ENCODE measurements around the gene GAST. TPM values are rescaled to one million over a fixed set of nuclear protein-coding genes. Genes with fewer than 3 reads are reported as not detected.

The GAST gene
- total RNA-seq, 1 experiment from 2014 or later, result not detected

DNA sequence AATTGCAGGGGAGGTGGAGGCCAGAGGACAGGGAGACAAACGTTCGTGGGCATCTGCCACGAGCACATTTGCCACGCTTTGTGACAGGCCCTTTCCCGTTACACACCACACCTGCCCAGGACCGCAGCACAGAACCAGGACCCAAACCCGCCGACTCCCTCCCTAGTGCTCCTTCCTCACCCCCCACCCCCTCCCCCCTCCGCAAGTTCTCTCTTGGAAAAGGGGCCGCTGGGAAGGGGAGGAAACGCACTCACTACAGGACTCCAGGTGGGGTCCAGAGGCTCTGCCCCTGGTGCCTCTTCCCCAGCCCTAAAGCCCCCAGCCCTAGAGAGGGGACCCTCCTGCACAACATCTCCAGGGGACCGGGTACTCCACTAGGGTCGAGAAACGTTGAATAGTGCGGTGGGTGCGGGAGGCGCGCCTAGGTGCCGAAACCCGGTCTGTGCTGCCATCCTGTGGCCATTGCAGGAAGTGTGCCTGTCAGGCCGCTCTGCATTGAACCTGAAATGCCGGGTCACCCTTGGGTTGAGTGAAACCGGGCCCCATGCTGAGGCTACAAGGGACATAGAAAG, 45.3 kb upstream of the GAST start:
- no peak overlapping the region for H3K23ac ChIP-seq (ENCODE audit: insufficient read length, low read depth, low read length)
- H2BK12ac ChIP-seq (ENCODE audit: insufficient read length, low read depth, low read length), result no peak overlapping the region
- no peak overlapping the region; a peak in 1 of 7 replicates for H3K27ac Mint-ChIP-seq
- H3K56ac ChIP-seq (ENCODE audit: insufficient read length, low read depth, low read length), result no peak overlapping the region
- no peaks in the 10 kb centered on the region; the same call in 1 of the 2 replicates for H3K4me1 ChIP-seq (ENCODE audit: insufficient read depth, low read length)
- no CpG with 5 or more reads among the region's 23 CpGs for WGBS (ENCODE audit: extremely low coverage, insufficient read length, low lambda C conversion rate)
- no peak overlapping the region for H3K4ac ChIP-seq (ENCODE audit: low read depth, low read length)
- H4K20me1 ChIP-seq (ENCODE audit: control insufficient read depth, insufficient read depth, insufficient read length), result no peaks in the 10 kb centered on the region
- H3T11ph ChIP-seq (ENCODE audit: low read length), result no peak overlapping the region
- peaks cover 11% of the 10 kb centered on the region for H3K23me2 ChIP-seq (ENCODE audit: insufficient read length, low read depth, low read length, poor library complexity, severe bottlenecking)
- no peak overlapping the region for H4K5ac ChIP-seq (ENCODE audit: insufficient read length, low read depth, low read length)
- no peaks in the 10 kb centered on the region for H3K79me2 ChIP-seq (ENCODE audit: insufficient read depth, low read length)
- no peaks in the 10 kb centered on the region for H3K79me1 ChIP-seq (ENCODE audit: insufficient read depth, low read depth, low read length, poor library complexity, severe bottlenecking)
- peak overlapping the region; percentile 44 for H3K18ac ChIP-seq (ENCODE audit: insufficient read length, low read depth, low read length)
- H2AFZ ChIP-seq (ENCODE audit: low read length), result no peak overlapping the region
- H2BK15ac ChIP-seq (ENCODE audit: low read depth, low read length), result no peak overlapping the region
- TF ChIP-seq, protein P1, sequence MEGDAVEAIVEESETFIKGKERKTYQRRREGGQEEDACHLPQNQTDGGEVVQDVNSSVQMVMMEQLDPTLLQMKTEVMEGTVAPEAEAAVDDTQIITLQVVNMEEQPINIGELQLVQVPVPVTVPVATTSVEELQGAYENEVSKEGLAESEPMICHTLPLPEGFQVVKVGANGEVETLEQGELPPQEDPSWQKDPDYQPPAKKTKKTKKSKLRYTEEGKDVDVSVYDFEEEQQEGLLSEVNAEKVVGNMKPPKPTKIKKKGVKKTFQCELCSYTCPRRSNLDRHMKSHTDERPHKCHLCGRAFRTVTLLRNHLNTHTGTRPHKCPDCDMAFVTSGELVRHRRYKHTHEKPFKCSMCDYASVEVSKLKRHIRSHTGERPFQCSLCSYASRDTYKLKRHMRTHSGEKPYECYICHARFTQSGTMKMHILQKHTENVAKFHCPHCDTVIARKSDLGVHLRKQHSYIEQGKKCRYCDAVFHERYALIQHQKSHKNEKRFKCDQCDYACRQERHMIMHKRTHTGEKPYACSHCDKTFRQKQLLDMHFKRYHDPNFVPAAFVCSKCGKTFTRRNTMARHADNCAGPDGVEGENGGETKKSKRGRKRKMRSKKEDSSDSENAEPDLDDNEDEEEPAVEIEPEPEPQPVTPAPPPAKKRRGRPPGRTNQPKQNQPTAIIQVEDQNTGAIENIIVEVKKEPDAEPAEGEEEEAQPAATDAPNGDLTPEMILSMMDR (conservative IDR thresholded peaks at IDR 0.05), result peak; percentile 94
- peaks cover 3% of the 10 kb centered on the region; the same call in 1 of the 2 replicates for H3K27me3 ChIP-seq (ENCODE audit: insufficient read depth, low read length)
- peaks cover 39% of the 10 kb centered on the region for H3K27me3 Mint-ChIP-seq (ENCODE audit: low read depth)
- H3K14ac ChIP-seq (ENCODE audit: insufficient read depth, low read length), result 0 out of 2 replicates have a peak overlapping the region, but pooled peaks have one; percentile 52
- H3K4me3 Mint-ChIP-seq, result peak overlapping the region; percentile 73
- H3K4me2 ChIP-seq (ENCODE audit: insufficient read depth, insufficient read length, low read length), result peak overlapping the region; percentile 29
- H2BK5ac ChIP-seq (ENCODE audit: insufficient read length, low read length), result no peak overlapping the region
- H2AK5ac ChIP-seq (ENCODE audit: insufficient read length, low read length), result no peak overlapping the region
- peaks cover 16 to 17% of the 10 kb centered on the region in 2 experiments for H3K4me1 Mint-ChIP-seq
- no peak overlapping the region for H2BK20ac ChIP-seq (ENCODE audit: low read depth, low read length, poor library complexity, severe bottlenecking)
- H3K9me3 Mint-ChIP-seq, result no peaks in the 10 kb centered on the region
- no peak overlapping the region for H2BK120ac ChIP-seq (ENCODE audit: low read depth, low read length, poor library complexity, severe bottlenecking)
- no peak overlapping the region for H3K9ac ChIP-seq (ENCODE audit: extremely low read depth, insufficient read length, low read length)
- H3K9me3 ChIP-seq (ENCODE audit: control insufficient read depth, low read depth, low read length), result no peaks in the 10 kb centered on the region
- no peak overlapping the region for H4K91ac ChIP-seq (ENCODE audit: insufficient read length, low read depth, low read length)
- H4K8ac ChIP-seq (replicated peaks; ENCODE audit: insufficient read length, low read depth, low read length), result no peak overlapping the region
- H3K36me3 Mint-ChIP-seq (ENCODE audit: insufficient read depth in 1 of 3, low read depth in 3 of 3), result no peaks in the 10 kb centered on the region
- no peak overlapping the region for H3K27ac ChIP-seq (ENCODE audit: insufficient read length, low read depth, low read length)
- peak; percentile 93 for DNase-seq
